Measurements from ENCODE around the gene EVPLL.

Gene EVPLL

GRCh38 chr17:18362698-18363100 is 14.9 kb upstream of the EVPLL start:
- peak overlapping the region; percentile 98 for H3K9ac ChIP-seq (ENCODE audit: low read length)
- no CpG with 5 or more reads among the region's 14 CpGs for WGBS (ENCODE audit: extremely low coverage, insufficient coverage, low lambda C conversion rate)
- H3K23ac ChIP-seq (ENCODE audit: low read length) = peak overlapping the region; percentile 97
- peak overlapping the region; percentile 97 for H3K56ac ChIP-seq (ENCODE audit: low read length)
- H2BK5ac ChIP-seq (ENCODE audit: low read length) = peak overlapping the region; percentile 82
- H3K4me1 ChIP-seq (ENCODE audit: control insufficient read depth, low read depth, low read length) = no peaks in the 10 kb centered on the region
- no peak overlapping the region for H4K8ac ChIP-seq (ENCODE audit: low read depth, low read length)
- H3K79me2 ChIP-seq (ENCODE audit: control insufficient read depth, insufficient read depth, low read length) = peaks cover 39% of the 10 kb centered on the region
- peak overlapping the region; percentile 47 for H3K18ac ChIP-seq (ENCODE audit: low read length)
- H2BK120ac ChIP-seq (ENCODE audit: low read depth, low read length) = no peak overlapping the region
- no peaks in the 10 kb centered on the region for H3K27me3 ChIP-seq (ENCODE audit: insufficient read depth, low read length, poor library complexity)
- H2BK15ac ChIP-seq (replicated peaks; ENCODE audit: low read depth) = no peak overlapping the region
- H3K4me3 ChIP-seq (ENCODE audit: low read length) = peak overlapping the region; percentile 98
- no peak overlapping the region for H4K5ac ChIP-seq (ENCODE audit: low read length)
- H3K4me2 ChIP-seq (ENCODE audit: low read length) = peak overlapping the region; percentile 89
- no peaks in the 10 kb centered on the region for H3K36me3 ChIP-seq (ENCODE audit: control insufficient read depth, insufficient read depth, low read length)
- peaks cover 4% of the 10 kb centered on the region for H3K79me1 ChIP-seq (ENCODE audit: low read length)
- peak overlapping the region; percentile 44 for H3K4ac ChIP-seq (ENCODE audit: low read depth, low read length)
- H2AK5ac ChIP-seq (ENCODE audit: low read length) = peak overlapping the region; percentile 58
- peak; percentile 13 for DNase-seq
- H3K27ac ChIP-seq (ENCODE audit: low read depth, low read length) = peak overlapping the region; percentile 38

GRCh38 chr17:18363101-18364049 is 14.2 kb upstream of the EVPLL start, which contains the start of gene SHMT1:
SHMT1 (minus strand) TSS chr17:18363550; CDS start chr17:18355981, 7,569 bp downstream.
- Histone ChIP-seq H2BK5ac (ENCODE audit: low read length) (peak within 1 kb of the TSS; percentile 82), H3K4me1 (ENCODE audit: control insufficient read depth, low read depth, low read length) (no peaks in the 10 kb centered on the region), H2BK120ac (ENCODE audit: low read depth, low read length) (no peak within 1 kb of the TSS), H3K27ac (ENCODE audit: low read depth, low read length) (peak within 1 kb of the TSS; percentile 38), H3K18ac (ENCODE audit: low read length) (peak within 1 kb of the TSS; percentile 47), H3K79me2 (ENCODE audit: control insufficient read depth, insufficient read depth, low read length) (peaks cover 38% of the 10 kb centered on the region), H3K4me3 (ENCODE audit: low read length) (peak within 1 kb of the TSS; percentile 98), H3K79me1 (ENCODE audit: low read length) (peaks cover 3% of the 10 kb centered on the region), H3K9ac (ENCODE audit: low read length) (peak within 1 kb of the TSS; percentile 98), H3K56ac (ENCODE audit: low read length) (peak within 1 kb of the TSS; percentile 97), H4K5ac (ENCODE audit: low read length) (no peak within 1 kb of the TSS), H3K23ac (ENCODE audit: low read length) (peak within 1 kb of the TSS; percentile 97), H4K8ac (ENCODE audit: low read depth, low read length) (peak within 1 kb of the TSS; percentile 69), H3K4ac (ENCODE audit: low read depth, low read length) (peak within 1 kb of the TSS; percentile 63), H3K4me2 (ENCODE audit: low read length) (peak within 1 kb of the TSS; percentile 89), H3K27me3 (ENCODE audit: insufficient read depth, low read length, poor library complexity) (no peaks in the 10 kb centered on the region), H3K36me3 (ENCODE audit: control insufficient read depth, insufficient read depth, low read length) (no peaks in the 10 kb centered on the region), H2BK15ac (replicated peaks; ENCODE audit: low read depth) (no peak within 1 kb of the TSS), H2AK5ac (ENCODE audit: low read length) (peak within 1 kb of the TSS; percentile 58)
- WGBS (ENCODE audit: extremely low coverage, insufficient coverage, low lambda C conversion rate) = no CpG with 5 or more reads among the region's 76 CpGs
- peak; percentile 97 for DNase-seq

- Histone ChIP-seq H4K5ac (ENCODE audit: low read length) (no peak overlapping the region), H3K4ac (ENCODE audit: low read depth, low read length) (peak overlapping the region; percentile 63), H2BK5ac (ENCODE audit: low read length) (no peak overlapping the region), H4K8ac (ENCODE audit: low read depth, low read length) (no peak overlapping the region), H3K23ac (ENCODE audit: low read length) (no peak overlapping the region), H3K56ac (ENCODE audit: low read length) (no peak overlapping the region), H3K4me3 (ENCODE audit: low read length) (no peak overlapping the region), H2BK15ac (replicated peaks; ENCODE audit: low read depth) (no peak overlapping the region), H3K36me3 (ENCODE audit: control insufficient read depth, insufficient read depth, low read length) (no peaks in the 10 kb centered on the region), H3K9ac (ENCODE audit: low read length) (no peak overlapping the region), H2AK5ac (ENCODE audit: low read length) (no peak overlapping the region), H2BK120ac (ENCODE audit: low read depth, low read length) (no peak overlapping the region), H3K4me2 (ENCODE audit: low read length) (no peak overlapping the region), H3K27me3 (ENCODE audit: insufficient read depth, low read length, poor library complexity) (no peaks in the 10 kb centered on the region), H3K27ac (ENCODE audit: low read depth, low read length) (no peak overlapping the region), H3K79me1 (ENCODE audit: low read length) (peaks cover 3% of the 10 kb centered on the region), H3K79me2 (ENCODE audit: control insufficient read depth, insufficient read depth, low read length) (peaks cover 33% of the 10 kb centered on the region), H3K4me1 (ENCODE audit: control insufficient read depth, low read depth, low read length) (no peaks in the 10 kb centered on the region), H3K18ac (ENCODE audit: low read length) (no peak overlapping the region)
- DNase-seq = no peak
- WGBS (ENCODE audit: extremely low coverage, insufficient coverage, low lambda C conversion rate) = no CpG with 5 or more reads among the region's 6 CpGs
Measured at GRCh38 chr17:18364166-18364565, 13.4 kb upstream of the EVPLL start.

- Histone ChIP-seq H4K8ac (ENCODE audit: low read depth, low read length) (no peak overlapping the region), H3K79me2 (ENCODE audit: control insufficient read depth, insufficient read depth, low read length) (no peaks in the 10 kb centered on the region), H3K4me1 (ENCODE audit: control insufficient read depth, low read depth, low read length) (no peaks in the 10 kb centered on the region), H3K4me3 (ENCODE audit: low read length) (no peak overlapping the region), H3K9ac (ENCODE audit: low read length) (no peak overlapping the region), H2BK5ac (ENCODE audit: low read length) (no peak overlapping the region), H2AK5ac (ENCODE audit: low read length) (no peak overlapping the region), H3K4ac (ENCODE audit: low read depth, low read length) (no peak overlapping the region), H3K79me1 (ENCODE audit: low read length) (no peaks in the 10 kb centered on the region), H3K27me3 (ENCODE audit: insufficient read depth, low read length, poor library complexity) (no peaks in the 10 kb centered on the region), H3K56ac (ENCODE audit: low read length) (no peak overlapping the region), H4K5ac (ENCODE audit: low read length) (no peak overlapping the region), H3K27ac (ENCODE audit: low read depth, low read length) (no peak overlapping the region), H2BK120ac (ENCODE audit: low read depth, low read length) (no peak overlapping the region), H3K18ac (ENCODE audit: low read length) (no peak overlapping the region), H3K4me2 (ENCODE audit: low read length) (no peak overlapping the region), H3K36me3 (ENCODE audit: control insufficient read depth, insufficient read depth, low read length) (no peaks in the 10 kb centered on the region), H3K23ac (ENCODE audit: low read length) (no peak overlapping the region), H2BK15ac (replicated peaks; ENCODE audit: low read depth) (no peak overlapping the region)
- no CpG with 5 or more reads among the region's 8 CpGs for WGBS (ENCODE audit: extremely low coverage, insufficient coverage, low lambda C conversion rate)
- no peak for DNase-seq
Measured at GRCh38 chr17:18368946-18369345, 8.6 kb upstream of the EVPLL start.

- no peak overlapping the region for H3K4ac ChIP-seq (ENCODE audit: low read depth, low read length)
- H3K9ac ChIP-seq (ENCODE audit: low read length) = no peak overlapping the region
- H3K4me2 ChIP-seq (ENCODE audit: low read length) = no peak overlapping the region
- H3K79me1 ChIP-seq (ENCODE audit: low read length) = no peaks in the 10 kb centered on the region
- no peak overlapping the region for H3K4me3 ChIP-seq (ENCODE audit: low read length)
- H4K5ac ChIP-seq (ENCODE audit: low read length) = no peak overlapping the region
- H3K23ac ChIP-seq (ENCODE audit: low read length) = no peak overlapping the region
- no peaks in the 10 kb centered on the region for H3K79me2 ChIP-seq (ENCODE audit: control insufficient read depth, insufficient read depth, low read length)
- no peak for DNase-seq
- no peak overlapping the region for H2BK5ac ChIP-seq (ENCODE audit: low read length)
- H3K36me3 ChIP-seq (ENCODE audit: control insufficient read depth, insufficient read depth, low read length) = no peaks in the 10 kb centered on the region
- H4K8ac ChIP-seq (ENCODE audit: low read depth, low read length) = no peak overlapping the region
- no peaks in the 10 kb centered on the region for H3K27me3 ChIP-seq (ENCODE audit: insufficient read depth, low read length, poor library complexity)
- H3K18ac ChIP-seq (ENCODE audit: low read length) = no peak overlapping the region
- no peak overlapping the region for H2AK5ac ChIP-seq (ENCODE audit: low read length)
- no peaks in the 10 kb centered on the region for H3K4me1 ChIP-seq (ENCODE audit: control insufficient read depth, low read depth, low read length)
- H2BK15ac ChIP-seq (replicated peaks; ENCODE audit: low read depth) = no peak overlapping the region
- no peak overlapping the region for H2BK120ac ChIP-seq (ENCODE audit: low read depth, low read length)
- no peak overlapping the region for H3K56ac ChIP-seq (ENCODE audit: low read length)
- H3K27ac ChIP-seq (ENCODE audit: low read depth, low read length) = no peak overlapping the region
- no CpG with 5 or more reads among the region's 5 CpGs for WGBS (ENCODE audit: extremely low coverage, insufficient coverage, low lambda C conversion rate)
Measured at GRCh38 chr17:18370761-18371160, 6.8 kb upstream of the EVPLL start.
